ENCODE data around the gene ZNF385B. TPM values are rescaled to one million over a fixed set of nuclear protein-coding genes. Genes with fewer than 3 reads are reported as not detected.
"Not testable (repeated sequence)": the region's sequence is repeated elsewhere in the genome, so short reads cannot be mapped to it uniquely, and the experiment has no call there.

Gene ZNF385B
- total RNA-seq, 1 donor from 2014 or later, result not detected

DNA sequence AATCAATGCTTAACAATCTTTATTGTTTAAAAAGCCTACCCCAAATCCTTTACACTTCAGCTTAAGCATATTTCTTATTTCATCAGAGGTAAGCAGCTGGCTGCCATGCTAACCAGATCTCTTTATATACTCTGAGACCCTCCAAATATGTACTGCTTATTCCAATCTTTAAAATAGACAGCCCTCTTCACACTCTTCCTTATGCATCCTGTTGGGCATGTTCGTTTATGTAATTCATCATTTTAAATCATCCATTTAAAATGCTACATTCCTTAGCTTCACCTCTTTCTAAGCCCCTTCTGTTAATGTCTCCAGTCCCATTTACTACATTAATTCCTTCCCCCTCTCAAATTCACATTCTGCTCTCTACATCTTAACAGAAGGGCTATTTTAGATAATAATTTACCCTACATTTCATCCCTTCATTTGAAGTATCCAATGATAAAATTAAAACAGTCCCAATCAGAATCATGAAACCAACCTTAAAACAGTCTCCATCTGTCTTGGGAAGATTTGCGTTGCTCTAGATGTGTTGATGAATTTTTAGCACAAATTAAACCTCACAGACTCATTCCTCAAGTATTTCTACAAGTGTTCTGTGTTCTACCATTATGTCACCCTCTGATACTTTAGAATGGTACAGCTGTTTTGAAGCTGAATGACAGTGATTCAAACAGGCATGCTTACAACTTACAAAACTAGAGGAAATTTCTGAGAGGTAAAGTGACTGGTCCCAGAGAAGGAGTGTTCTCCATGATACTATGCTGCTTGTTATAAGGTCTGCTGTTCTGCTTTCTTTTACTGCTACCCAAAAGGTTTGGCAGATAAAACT is 59.1 kb downstream of the ZNF385B start:
- DNase-seq (ENCODE audit: low read depth in 2 of 2), result no peak

DNA sequence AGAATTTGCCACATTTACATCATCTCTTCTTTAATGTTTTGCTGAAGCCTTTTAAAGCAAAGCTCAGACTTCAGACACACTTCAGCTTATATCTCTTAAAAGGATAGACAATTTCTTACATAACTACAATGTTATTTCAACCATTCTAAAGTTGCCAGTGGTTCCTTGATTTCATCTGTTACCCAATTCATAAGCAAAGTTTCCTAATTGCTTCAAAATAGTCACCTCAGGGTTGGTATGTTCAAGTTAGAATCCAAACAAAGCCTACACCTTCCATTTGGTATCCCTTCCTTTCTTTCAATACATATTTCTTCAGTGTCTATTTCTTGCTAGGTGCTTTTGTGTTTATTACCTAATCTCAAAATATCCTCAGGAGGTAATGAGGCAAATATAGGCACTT is 60.6 kb downstream of the ZNF385B start:
- no peak for DNase-seq (ENCODE audit: low read depth in 2 of 2)

GRCh38 chr2:179796213-179797007 is 65.0 kb downstream of the ZNF385B start:
- no peak for DNase-seq (ENCODE audit: low read depth in 2 of 2)

DNA sequence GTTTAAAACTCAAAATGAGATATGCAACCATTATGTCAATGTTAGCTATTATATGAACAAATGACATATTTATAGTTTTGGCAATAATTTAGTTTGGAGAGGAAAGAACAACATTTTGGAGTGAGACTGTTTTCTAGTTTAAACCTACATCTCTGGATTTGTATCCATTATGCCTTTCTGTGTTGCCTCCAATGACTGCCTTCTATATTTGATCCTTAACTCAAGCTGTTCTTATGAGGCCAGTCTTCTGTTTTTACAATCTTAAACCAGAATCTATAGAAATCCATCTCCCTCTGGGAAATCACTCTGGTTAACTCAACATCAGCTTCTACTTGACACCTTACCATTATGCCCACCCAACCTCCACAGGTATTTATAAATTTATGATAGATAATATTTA is 67.5 kb downstream of the ZNF385B start:
- no peak for DNase-seq (ENCODE audit: low read depth in 2 of 2)

- DNase-seq (ENCODE audit: low read depth in 2 of 2), result no peak
Measured at GRCh38 chr2:179793238-179793637, 68.2 kb downstream of the ZNF385B start.

GRCh38 chr2:179790235-179791217 is 70.9 kb downstream of the ZNF385B start:
- no peak for DNase-seq (ENCODE audit: low read depth in 2 of 2)

DNA sequence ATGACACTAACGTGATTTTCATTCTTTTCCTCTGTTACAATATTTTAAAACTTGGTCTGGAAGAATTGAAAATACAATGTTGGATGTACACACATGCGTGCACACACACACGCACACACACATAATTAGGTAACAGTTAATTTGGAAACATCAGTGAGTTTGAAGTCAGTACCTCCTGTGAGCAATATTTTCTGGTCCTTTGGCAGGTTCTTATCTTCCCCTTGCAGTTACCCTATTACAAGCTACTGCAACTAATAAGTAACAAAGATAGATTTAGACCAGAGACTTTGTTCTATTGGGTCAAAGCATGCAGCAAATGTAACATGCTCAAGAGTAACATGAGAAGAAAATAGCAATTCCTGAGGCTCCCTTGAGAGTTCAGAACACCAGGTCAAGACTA is 73.3 kb downstream of the ZNF385B start:
- no peak for DNase-seq (ENCODE audit: low read depth in 2 of 2)

DNA sequence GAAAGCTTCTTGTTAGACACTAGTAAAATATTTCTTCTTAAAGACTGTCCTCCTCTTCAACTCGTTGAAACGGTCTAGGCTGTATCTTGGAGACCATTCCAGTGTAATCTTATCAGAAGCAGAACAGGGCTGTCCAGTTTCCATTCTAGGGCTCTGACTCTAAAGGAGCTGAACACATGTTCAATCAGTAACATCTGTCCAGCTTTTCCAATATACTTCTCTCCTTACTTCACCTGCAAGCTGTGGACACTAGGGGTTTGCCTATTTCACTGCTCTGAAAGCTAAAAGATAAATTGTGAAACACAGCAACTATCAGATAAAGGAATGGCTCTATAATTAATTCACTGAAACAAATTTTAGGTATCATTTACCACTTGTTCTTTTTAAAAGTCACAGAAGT is 73.8 kb downstream of the ZNF385B start:
- no peak for DNase-seq (ENCODE audit: low read depth in 2 of 2)

GRCh38 chr2:179785902-179786301 is 75.5 kb downstream of the ZNF385B start:
- no peak for DNase-seq (ENCODE audit: low read depth in 2 of 2)

DNA sequence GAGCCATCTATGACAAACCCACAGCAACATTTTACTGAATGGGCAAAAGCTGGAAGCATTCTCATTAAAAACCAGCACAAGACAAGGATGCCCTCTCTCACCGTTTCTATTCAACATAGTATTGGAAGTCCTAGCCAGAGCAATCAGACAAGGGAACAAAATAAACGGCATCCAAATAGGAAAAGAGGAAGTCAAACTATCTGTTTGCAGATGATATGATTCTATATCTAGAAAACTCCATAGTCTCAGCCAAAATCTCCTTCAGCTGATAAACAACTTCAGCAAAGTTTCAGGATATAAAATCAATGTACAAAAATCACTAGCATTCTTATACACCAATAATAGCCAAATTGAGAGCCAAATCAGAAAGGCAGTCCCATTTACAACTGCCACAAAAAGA is 79.1 kb downstream of the ZNF385B start:
- DNase-seq (ENCODE audit: low read depth in 2 of 2), result not testable (repeated sequence)

GRCh38 chr2:179773986-179774385 is 87.4 kb downstream of the ZNF385B start:
- DNase-seq (ENCODE audit: low read depth in 2 of 2), result no peak

- no peak for DNase-seq (ENCODE audit: low read depth in 2 of 2)
Measured at GRCh38 chr2:179772346-179772745, 89.1 kb downstream of the ZNF385B start.

DNA sequence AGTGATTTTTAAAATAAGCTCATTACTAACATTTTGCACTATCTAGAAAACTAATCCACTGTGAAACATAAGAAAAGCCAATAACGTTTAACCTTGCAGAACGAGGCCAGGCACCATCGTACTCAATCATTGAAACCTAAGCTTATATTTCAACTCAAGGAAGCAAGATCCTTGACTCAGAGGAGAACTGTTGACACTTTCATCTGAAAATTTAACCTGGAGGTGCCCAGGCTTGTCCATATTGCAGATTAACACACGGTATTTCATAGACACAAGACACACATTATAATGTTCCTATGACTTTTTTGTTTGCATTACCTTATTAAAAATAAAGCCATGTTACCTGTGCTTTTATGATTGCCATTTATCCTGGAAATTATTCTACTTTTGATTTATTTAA is 89.6 kb downstream of the ZNF385B start:
- DNase-seq (ENCODE audit: low read depth in 2 of 2), result no peak

GRCh38 chr2:179770029-179770428 is 91.4 kb downstream of the ZNF385B start:
- DNase-seq (ENCODE audit: low read depth in 2 of 2), result no peak

DNA sequence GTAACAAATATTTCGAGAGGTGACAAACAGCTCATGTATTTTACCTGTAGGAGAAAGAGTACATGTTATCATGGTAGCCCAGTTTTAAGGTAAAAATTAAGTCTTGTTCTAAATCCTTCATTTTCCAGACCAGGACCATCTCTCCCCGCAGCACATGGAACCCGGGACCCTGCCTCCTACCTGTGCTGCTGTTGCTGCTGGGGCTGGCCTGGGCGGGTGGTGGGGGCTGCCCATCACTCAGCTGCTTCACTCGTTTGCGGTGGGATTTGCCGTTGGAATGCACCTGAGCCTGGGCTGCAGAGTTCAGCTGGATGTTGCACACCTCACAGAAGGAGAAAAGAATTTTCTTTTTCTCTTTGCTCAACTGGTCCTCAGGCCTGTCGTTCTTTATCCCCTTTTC is 92.1 kb downstream of the ZNF385B start:
- no peak for DNase-seq (ENCODE audit: low read depth in 2 of 2)

GRCh38 chr2:179768765-179769164 is 92.6 kb downstream of the ZNF385B start:
- DNase-seq (ENCODE audit: low read depth in 2 of 2), result peak; percentile 47 to 91

- no peak for DNase-seq (ENCODE audit: low read depth in 2 of 2)
Measured at GRCh38 chr2:179765666-179766065, 95.7 kb downstream of the ZNF385B start.

DNA sequence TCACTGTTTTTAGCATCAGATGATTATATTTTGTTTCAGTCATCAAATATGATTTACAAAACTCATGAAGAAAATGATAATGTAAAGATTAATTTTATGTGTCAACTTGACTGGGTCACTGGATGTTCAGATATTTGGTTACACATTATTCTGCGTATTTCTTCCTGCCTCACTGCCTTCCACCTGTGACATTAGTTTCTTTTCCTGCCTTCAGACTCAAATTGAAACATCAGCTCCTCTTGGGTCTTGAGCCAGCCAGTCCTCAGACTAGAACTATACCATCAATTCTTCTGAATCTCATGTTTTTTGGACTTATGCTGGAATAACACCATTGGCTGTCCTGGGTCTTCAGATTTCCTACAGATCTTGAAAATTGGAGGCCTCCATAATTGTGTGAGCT is 96.7 kb downstream of the ZNF385B start:
- DNase-seq (ENCODE audit: low read depth in 2 of 2), result no peak

DNA sequence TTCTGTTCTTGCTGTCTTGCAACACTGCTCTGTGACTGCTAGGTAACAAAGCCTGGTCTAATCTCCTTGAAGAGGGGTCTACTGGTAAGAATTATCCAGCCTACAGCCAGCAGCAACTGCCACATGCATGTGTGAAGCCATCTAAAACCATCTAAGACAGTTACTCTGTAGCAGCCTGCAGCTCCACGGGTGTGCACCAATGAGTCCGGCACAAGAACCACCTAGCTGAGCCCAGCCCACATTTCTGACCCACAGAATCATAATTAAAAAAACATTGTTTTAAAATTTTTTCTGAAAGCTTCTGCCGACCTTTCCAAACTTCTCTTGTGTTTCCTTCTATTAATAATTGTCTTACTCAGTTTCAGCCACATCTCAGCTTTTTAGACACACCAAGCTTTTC is 102.8 kb downstream of the ZNF385B start:
- no peak for DNase-seq (ENCODE audit: low read depth in 2 of 2)

DNA sequence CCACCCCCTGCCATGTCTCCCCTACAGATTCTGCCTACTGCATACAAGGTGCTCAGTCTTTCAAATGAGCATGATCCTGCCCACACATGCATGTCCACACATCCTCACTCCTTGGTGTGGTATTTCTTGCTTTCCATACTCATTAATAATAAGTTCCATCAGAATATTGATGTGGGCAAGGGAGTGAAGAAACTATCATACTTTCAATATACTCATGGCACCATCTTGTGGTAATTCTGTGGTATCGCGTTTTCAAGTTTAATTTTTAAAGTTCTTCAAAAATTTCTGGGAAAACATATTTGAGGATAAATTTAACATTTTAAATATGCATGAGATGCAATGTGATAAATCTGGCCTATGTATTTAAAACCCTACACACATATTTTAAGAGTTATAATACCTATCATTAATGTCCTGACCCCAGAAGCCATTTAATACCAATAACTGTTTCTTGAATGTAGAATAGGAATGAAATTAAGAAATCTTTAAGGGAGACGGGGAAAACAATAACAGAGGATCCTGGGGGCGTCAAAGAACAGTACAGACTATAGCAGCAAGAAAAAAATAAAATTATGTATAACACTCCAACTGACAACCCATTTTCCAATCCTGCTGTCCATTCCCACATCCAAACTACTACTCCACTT is 110.1 kb downstream of the ZNF385B start:
- DNase-seq (ENCODE audit: low read depth in 2 of 2), result peak; percentile 39 to 52

GRCh38 chr2:179749210-179749609 is 112.2 kb downstream of the ZNF385B start:
- no peak for DNase-seq (ENCODE audit: low read depth in 2 of 2)

Data from lung microvascular endothelial cell (primary cell).